Kidney glomerular epithelial cell (primary cell): Measurements from ENCODE around the gene EID2.

Experiments used
- DNase-seq: peaks from one replicate; lab custom pipeline; 2025; lab: John Stamatoyannopoulos, UW

EID2 gene

GRCh38 chr19:39502640-39503417 is 37.1 kb downstream of the EID2 start:
- no peak for DNase-seq

- DNase-seq, result no peak
Observed at GRCh38 chr19:39501340-39501739, 38.6 kb downstream of the EID2 start.

- DNase-seq, result no peak
Observed at GRCh38 chr19:39500543-39500942, 39.4 kb downstream of the EID2 start.

- no peak for DNase-seq
Observed at GRCh38 chr19:39499932-39500331, 40.0 kb downstream of the EID2 start.

GRCh38 chr19:39498798-39499642 is 40.9 kb downstream of the EID2 start, which contains the start of gene DLL3:
DLL3 (plus strand) TSS chr19:39498947; CDS start chr19:39498975, 28 bp downstream.
- DNase-seq, result no peak

GRCh38 chr19:39497996-39498797 is 41.8 kb downstream of the EID2 start:
- DNase-seq, result no peak

GRCh38 chr19:39497701-39497995 is 42.3 kb downstream of the EID2 start:
- DNase-seq, result no peak

GRCh38 chr19:39496063-39496462 is 43.9 kb downstream of the EID2 start:
- no peak for DNase-seq

- DNase-seq, result no peak
Observed at GRCh38 chr19:39494661-39495060, 45.3 kb downstream of the EID2 start.

GRCh38 chr19:39492788-39493187 is 47.2 kb downstream of the EID2 start:
- DNase-seq, result no peak

- no peak for DNase-seq
Observed at GRCh38 chr19:39492225-39492624, 47.7 kb downstream of the EID2 start.

GRCh38 chr19:39489756-39490155 is 50.2 kb downstream of the EID2 start:
- no peak for DNase-seq
